Left ventricle myocardium inferior (tissue), 1 donor: Measurements from ENCODE around the gene PI4KB. TPM values are rescaled to one million over a fixed set of nuclear protein-coding genes. Genes with fewer than 3 reads are reported as not detected.

Experiments used
- DNase-seq: peaks from one replicate; pipeline ENCODE4 v3.0.0-alpha.2; 2020
- H3K27ac ChIP-seq: fragments of 200-600 bp; replicated peaks from 2 replicates; pipeline ENCODE4 v1.8.0; 2021
- H3K27me3 ChIP-seq: fragments of 200-600 bp; 2 replicates; pipeline ENCODE4 v1.8.0; 2021; ENCODE audit warnings: low read depth
- H3K36me3 ChIP-seq: fragments of 200-600 bp; 2 replicates; pipeline ENCODE4 v1.8.0; 2021
- H3K4me1 ChIP-seq: fragments of 200-600 bp; 2 replicates; pipeline ENCODE4 v1.8.0; 2021
- H3K4me3 ChIP-seq: fragments of 200-600 bp; 2 replicates; pipeline ENCODE4 v1.8.0; 2021; ENCODE audit warnings: mild to moderate bottlenecking, moderate library complexity
- H3K9me3 ChIP-seq: fragments of 200-600 bp; replicated peaks from 2 replicates; pipeline ENCODE4 v1.8.0; 2021
- intact Hi-C: fragments of 100-400 bp; cut with micrococcal nuclease; formaldehyde crosslinking; loops from one replicate; pipeline ENCODE4 v1.11.0; 2022
- total RNA-seq: library from RNA; stranded (reverse); fragmentation: NEBNext Ultra II Directional; extraction: Animal tissue kit (Norgen Biotek cat#: 25700); gene quantifications from one replicate; pipeline ENCODE4 v1.2.1, GENCODE V29; 2021
- TF ChIP-seq, protein P1 (sequence below): fragments of 200-600 bp; IDR thresholded peaks from 2 replicates; pipeline ENCODE4 v1.8.0; 2021; ENCODE audit warnings: antibody characterized with exemption, mild to moderate bottlenecking, borderline replicate concordance
- donor health status: DM: no; HTN: yes; CAD: no; lungs with severe emphysema.

PI4KB gene
- total RNA-seq, 1 donor from 2014 or later: 44.5 TPM

DNA sequence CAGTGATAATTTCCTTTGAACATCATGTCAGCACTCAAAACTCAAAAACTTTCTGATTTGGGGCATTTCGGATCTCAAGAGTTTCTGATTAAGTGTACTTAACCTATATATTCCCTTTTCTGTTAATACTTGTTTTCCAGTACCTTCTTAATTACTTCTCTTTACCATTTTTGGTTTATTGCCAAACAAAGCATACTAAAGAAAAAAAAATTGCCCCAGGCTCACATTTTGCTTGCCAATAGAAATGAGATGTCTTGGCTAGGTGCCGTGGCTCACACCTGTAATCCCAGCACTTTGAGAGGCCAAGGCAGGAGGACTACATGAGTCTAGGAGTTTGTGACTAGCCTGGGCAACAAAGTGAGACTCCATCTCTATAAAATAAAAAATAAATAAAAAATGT lies 67.9 kb downstream of the PI4KB start:
- Histone ChIP-seq H3K4me1 (peaks cover 32% of the 10 kb centered on the region), H3K27me3 (no peaks in the 10 kb centered on the region), H3K9me3 (no peaks in the 10 kb centered on the region), H3K4me3 (no peak overlapping the region), H3K27ac (no peak overlapping the region), H3K36me3 (peaks cover 26% of the 10 kb centered on the region)
- no peak for DNase-seq
- intact Hi-C loops: no loop called here
- TF ChIP-seq, protein P1, sequence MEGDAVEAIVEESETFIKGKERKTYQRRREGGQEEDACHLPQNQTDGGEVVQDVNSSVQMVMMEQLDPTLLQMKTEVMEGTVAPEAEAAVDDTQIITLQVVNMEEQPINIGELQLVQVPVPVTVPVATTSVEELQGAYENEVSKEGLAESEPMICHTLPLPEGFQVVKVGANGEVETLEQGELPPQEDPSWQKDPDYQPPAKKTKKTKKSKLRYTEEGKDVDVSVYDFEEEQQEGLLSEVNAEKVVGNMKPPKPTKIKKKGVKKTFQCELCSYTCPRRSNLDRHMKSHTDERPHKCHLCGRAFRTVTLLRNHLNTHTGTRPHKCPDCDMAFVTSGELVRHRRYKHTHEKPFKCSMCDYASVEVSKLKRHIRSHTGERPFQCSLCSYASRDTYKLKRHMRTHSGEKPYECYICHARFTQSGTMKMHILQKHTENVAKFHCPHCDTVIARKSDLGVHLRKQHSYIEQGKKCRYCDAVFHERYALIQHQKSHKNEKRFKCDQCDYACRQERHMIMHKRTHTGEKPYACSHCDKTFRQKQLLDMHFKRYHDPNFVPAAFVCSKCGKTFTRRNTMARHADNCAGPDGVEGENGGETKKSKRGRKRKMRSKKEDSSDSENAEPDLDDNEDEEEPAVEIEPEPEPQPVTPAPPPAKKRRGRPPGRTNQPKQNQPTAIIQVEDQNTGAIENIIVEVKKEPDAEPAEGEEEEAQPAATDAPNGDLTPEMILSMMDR: no peak

DNA sequence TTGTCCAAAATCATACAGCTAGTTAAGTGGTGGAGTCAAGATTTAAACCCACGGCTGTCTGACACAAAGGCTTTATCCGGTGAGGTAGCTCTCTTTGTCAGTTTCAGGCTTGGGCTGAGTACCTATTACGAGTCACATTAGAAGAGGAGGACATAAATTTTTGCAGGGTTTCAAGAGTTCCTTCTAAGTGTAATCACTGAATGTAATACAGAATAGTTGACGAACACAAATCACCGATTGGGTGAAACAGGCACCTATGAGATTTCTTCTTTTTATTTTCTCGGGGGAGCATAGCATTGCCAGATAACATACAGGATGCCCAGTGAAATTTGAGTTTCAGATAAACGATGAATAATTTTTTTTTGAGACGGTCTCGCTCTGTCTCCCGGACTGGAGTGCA lies 71.8 kb downstream of the PI4KB start:
- H3K27ac ChIP-seq: peak overlapping the region; percentile 92
- H3K9me3 ChIP-seq: no peaks in the 10 kb centered on the region
- H3K4me1 ChIP-seq: peaks cover 34% of the 10 kb centered on the region
- H3K27me3 ChIP-seq: no peaks in the 10 kb centered on the region
- intact Hi-C loops: no loop called here
- H3K4me3 ChIP-seq: peak overlapping the region; percentile 97
- no peaks in the 10 kb centered on the region for H3K36me3 ChIP-seq
- TF ChIP-seq, protein P1: no peak
- no peak for DNase-seq

DNA sequence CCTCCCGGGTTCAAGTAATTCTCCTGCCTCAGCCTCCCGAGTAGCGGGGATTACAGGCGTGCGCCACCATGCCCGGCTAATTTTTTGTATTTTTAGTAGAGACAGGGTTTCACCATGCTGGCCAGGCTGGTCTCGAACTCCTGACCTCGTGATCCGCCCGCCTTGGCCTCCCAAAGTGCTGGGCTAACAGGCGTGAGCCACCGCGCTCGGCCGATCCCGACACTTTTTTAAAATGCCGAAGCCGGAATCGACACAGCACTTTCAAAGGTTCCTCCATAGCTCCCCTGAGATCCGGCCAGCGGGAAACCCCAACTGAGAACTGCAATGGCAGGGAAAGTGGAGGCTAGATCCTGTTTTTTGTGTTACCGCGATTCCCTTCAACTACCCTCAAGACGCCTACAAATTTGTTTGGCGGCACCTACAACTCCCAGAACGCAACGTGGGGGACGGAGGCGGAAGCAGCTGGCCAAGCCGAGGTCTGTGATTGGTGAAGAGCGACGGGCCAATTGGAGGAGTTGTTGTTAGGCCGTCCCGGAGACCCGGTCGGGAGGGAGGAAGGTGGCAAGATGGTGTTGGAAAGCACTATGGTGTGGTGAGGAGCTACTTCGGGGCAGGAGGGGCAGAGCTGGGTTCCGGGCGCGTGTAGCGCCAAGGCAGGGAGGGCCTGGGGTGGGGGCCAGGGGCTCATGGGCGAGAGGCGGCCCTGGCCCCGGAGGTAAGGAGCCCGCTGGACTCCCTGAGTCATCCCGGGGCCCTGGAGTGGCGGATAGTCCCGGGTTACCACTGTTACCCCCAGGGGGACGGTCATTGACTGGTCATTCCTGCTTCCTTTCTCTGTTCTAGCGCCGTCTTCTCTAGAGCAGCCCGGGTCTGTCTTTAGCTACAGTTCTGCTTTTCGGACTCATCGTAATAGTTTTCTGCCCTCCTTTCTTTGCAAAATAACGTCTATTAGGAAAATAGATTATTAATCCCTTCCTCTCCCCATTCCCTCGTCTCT lies 72.7 kb downstream of the PI4KB start, which contains the start of gene PSMD4:
TSS of gene PSMD4 (plus strand) at position 518 of the 997 bp plus-strand sequence. CDS start at position 567, 49 bp downstream.
- peak; percentile 94 for DNase-seq
- H3K4me3 ChIP-seq: peak within 1 kb of the TSS; percentile 97
- TF ChIP-seq, protein P1: no peak
- intact Hi-C loops: no loop called here
- H3K36me3 ChIP-seq: peaks cover 3% of the 10 kb centered on the region
- H3K9me3 ChIP-seq: no peaks in the 10 kb centered on the region
- H3K27me3 ChIP-seq: no peaks in the 10 kb centered on the region
- H3K4me1 ChIP-seq: peaks cover 32% of the 10 kb centered on the region
- H3K27ac ChIP-seq: peak within 1 kb of the TSS; percentile 92

DNA sequence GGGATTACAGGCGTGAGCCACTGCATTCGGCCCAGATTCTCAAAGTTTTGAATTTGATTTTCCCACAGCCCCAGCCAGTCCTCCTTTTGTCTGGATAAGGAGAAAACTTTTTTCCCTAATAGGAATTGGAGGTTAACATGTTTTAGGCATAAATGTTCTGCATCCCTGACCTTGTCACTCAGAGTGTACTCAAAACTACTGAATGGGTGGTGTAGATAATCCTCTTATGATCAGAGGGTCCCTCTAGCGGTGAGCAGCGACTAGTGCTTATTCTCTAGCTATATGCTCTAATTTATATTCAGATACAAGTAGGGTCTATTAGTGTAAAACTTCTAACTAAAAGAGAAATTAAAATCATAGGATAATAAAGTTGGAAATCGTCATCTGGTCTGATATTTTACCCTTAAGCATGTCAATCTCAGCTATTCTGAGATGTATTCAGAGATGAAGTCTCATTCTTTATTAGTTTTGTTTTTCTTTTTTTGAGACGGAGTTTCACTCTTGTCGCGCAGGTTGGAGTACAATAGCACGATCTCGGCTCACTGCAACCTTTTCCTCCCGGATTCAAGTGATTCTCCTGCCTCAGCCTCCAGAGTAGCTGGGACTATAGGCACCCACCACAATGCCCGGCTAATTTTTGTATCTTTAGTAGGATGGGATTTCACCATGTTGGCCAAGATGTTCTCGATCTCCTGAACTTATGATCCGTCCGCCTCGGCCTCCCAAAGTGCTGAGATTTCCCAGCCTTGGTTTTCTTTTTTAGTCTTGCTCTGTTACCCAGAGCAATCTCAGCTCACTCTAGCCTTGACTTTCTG lies 75.4 kb downstream of the PI4KB start:
- DNase-seq: peak; percentile 31
- intact Hi-C loops: no loop called here
- Histone ChIP-seq H3K27me3 (no peaks in the 10 kb centered on the region), H3K4me1 (peaks cover 25% of the 10 kb centered on the region), H3K9me3 (no peaks in the 10 kb centered on the region), H3K27ac (no peak overlapping the region), H3K36me3 (peaks cover 28% of the 10 kb centered on the region), H3K4me3 (no peak overlapping the region)
- TF ChIP-seq, protein P1: peak; percentile 92

DNA sequence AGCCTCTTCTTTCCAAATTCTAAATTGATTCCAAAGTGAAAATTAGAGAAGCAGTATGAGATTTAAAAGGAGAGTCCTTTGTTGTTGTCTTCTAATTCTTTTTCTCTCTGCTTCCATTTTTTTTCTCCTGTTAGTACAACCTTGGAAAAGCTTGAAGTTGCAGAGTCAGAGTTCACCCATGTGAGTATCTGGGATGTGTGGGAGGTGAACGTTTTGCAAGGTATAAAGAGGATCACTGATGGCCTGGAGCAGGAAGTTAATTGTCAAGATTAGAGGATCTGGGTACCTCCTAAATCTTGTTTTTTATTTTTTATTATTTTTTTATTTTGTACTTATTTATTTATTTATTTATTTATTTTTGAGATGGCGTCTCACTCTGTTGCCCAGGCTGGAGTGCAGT lies 80.4 kb downstream of the PI4KB start:
- intact Hi-C loops: loop anchor here (5.0 kb wide), 1 partner anchor 34 kb away; no protein-coding TSS in a partner anchor
- no peak overlapping the region for H3K4me3 ChIP-seq
- no peaks in the 10 kb centered on the region for H3K9me3 ChIP-seq
- TF ChIP-seq, protein P1: no peak
- no peaks in the 10 kb centered on the region for H3K4me1 ChIP-seq
- no peaks in the 10 kb centered on the region for H3K27me3 ChIP-seq
- H3K27ac ChIP-seq: no peak overlapping the region
- DNase-seq: no peak
- H3K36me3 ChIP-seq: peaks cover 78% of the 10 kb centered on the region
